Measurements from ENCODE around the gene ZNF683.

Gene ZNF683

GRCh38 chr1:26405281-26405915, 32.8 kb upstream of the ZNF683 start:
- no peaks in the 10 kb centered on the region for H4K20me1 ChIP-seq (ENCODE audit: insufficient read depth, low read length, poor library complexity, severe bottlenecking)
- H3K79me2 ChIP-seq (ENCODE audit: insufficient read depth, low read length), result no peaks in the 10 kb centered on the region

GRCh38 chr1:26404641-26405040, 32.1 kb upstream of the ZNF683 start:
- Histone ChIP-seq H3F3A (ENCODE audit: low read depth) (no peaks in the 10 kb centered on the region), H3K27me3 (ENCODE audit: insufficient read depth, low read length, poor library complexity, severe bottlenecking) (no peaks in the 10 kb centered on the region), H3K4me1 (ENCODE audit: insufficient read depth, low read length, poor library complexity, severe bottlenecking) (no peaks in the 10 kb centered on the region), H3K79me2 (ENCODE audit: insufficient read depth, low read length) (no peaks in the 10 kb centered on the region), H3K9me3 (ENCODE audit: insufficient read depth, low read depth, low read length) (no peaks in the 10 kb centered on the region), H3K9me2 (replicated peaks; ENCODE audit: low read depth, low read length) (no peaks in the 10 kb centered on the region), H3K9ac (ENCODE audit: low read depth, low read length, poor library complexity, severe bottlenecking) (no peak overlapping the region), H3K4me2 (ENCODE audit: low read depth, low read length, poor library complexity, severe bottlenecking) (no peak overlapping the region), H4K20me1 (ENCODE audit: insufficient read depth, low read length, poor library complexity, severe bottlenecking) (no peaks in the 10 kb centered on the region), H3K36me3 (ENCODE audit: insufficient read depth, low read length) (no peaks in the 10 kb centered on the region), H2AFZ (ENCODE audit: low read length) (no peak overlapping the region), H3K4me3 (ENCODE audit: low read length, poor library complexity, severe bottlenecking) (no peak overlapping the region)
- no peak for TF ChIP-seq EZH2phosphoT487 (IDR thresholded peaks at IDR 0.05; ENCODE audit: borderline replicate concordance)
- no peak for TF ChIP-seq CTCF (conservative IDR thresholded peaks at IDR 0.05; ENCODE audit: low read length)

More at GRCh38 chr1:26405281-26405915, 32.8 kb upstream of the ZNF683 start:
- no peaks in the 10 kb centered on the region for H3K9me3 ChIP-seq (ENCODE audit: insufficient read depth, low read depth, low read length)
- no peaks in the 10 kb centered on the region for H3K4me1 ChIP-seq (ENCODE audit: insufficient read depth, low read length, poor library complexity, severe bottlenecking)
- no peak overlapping the region for H2AFZ ChIP-seq (ENCODE audit: low read length)
- H3K9ac ChIP-seq (ENCODE audit: low read depth, low read length, poor library complexity, severe bottlenecking), result no peak overlapping the region
- no peaks in the 10 kb centered on the region for H3F3A ChIP-seq (ENCODE audit: low read depth)
- H3K9me2 ChIP-seq (replicated peaks; ENCODE audit: low read depth, low read length), result no peaks in the 10 kb centered on the region
- H3K4me3 ChIP-seq (ENCODE audit: low read length, poor library complexity, severe bottlenecking), result no peak overlapping the region
- H3K36me3 ChIP-seq (ENCODE audit: insufficient read depth, low read length), result no peaks in the 10 kb centered on the region
- H3K4me2 ChIP-seq (ENCODE audit: low read depth, low read length, poor library complexity, severe bottlenecking), result no peak overlapping the region
- TF ChIP-seq EZH2phosphoT487 (IDR thresholded peaks at IDR 0.05; ENCODE audit: borderline replicate concordance) (no peak), CTCF (conservative IDR thresholded peaks at IDR 0.05; ENCODE audit: low read length) (no peak)
- no peaks in the 10 kb centered on the region for H3K27me3 ChIP-seq (ENCODE audit: insufficient read depth, low read length, poor library complexity, severe bottlenecking)

GRCh38 chr1:26403656-26404055, 31.1 kb upstream of the ZNF683 start:
- Histone ChIP-seq H3K27me3 (ENCODE audit: insufficient read depth, low read length, poor library complexity, severe bottlenecking) (no peaks in the 10 kb centered on the region), H3K79me2 (ENCODE audit: insufficient read depth, low read length) (no peaks in the 10 kb centered on the region), H3K36me3 (ENCODE audit: insufficient read depth, low read length) (no peaks in the 10 kb centered on the region), H3K4me3 (ENCODE audit: low read length, poor library complexity, severe bottlenecking) (no peak overlapping the region), H3K4me1 (ENCODE audit: insufficient read depth, low read length, poor library complexity, severe bottlenecking) (no peaks in the 10 kb centered on the region), H3K9me3 (ENCODE audit: insufficient read depth, low read depth, low read length) (no peaks in the 10 kb centered on the region), H2AFZ (ENCODE audit: low read length) (no peak overlapping the region), H3K4me2 (ENCODE audit: low read depth, low read length, poor library complexity, severe bottlenecking) (no peak overlapping the region), H4K20me1 (ENCODE audit: insufficient read depth, low read length, poor library complexity, severe bottlenecking) (no peaks in the 10 kb centered on the region), H3K9ac (ENCODE audit: low read depth, low read length, poor library complexity, severe bottlenecking) (no peak overlapping the region), H3F3A (ENCODE audit: low read depth) (no peaks in the 10 kb centered on the region), H3K9me2 (replicated peaks; ENCODE audit: low read depth, low read length) (no peaks in the 10 kb centered on the region)
- TF ChIP-seq CTCF (conservative IDR thresholded peaks at IDR 0.05; ENCODE audit: low read length) (no peak), EZH2phosphoT487 (IDR thresholded peaks at IDR 0.05; ENCODE audit: borderline replicate concordance) (no peak)
